Nephron progenitor cell (in vitro differentiated cells): ENCODE results near the gene PLCG2.
A peak's percentile ranks its signal among the peaks of the same experiment; 100 is the strongest.

Source experiments
- DNase-seq: peaks from one replicate; pipeline ENCODE4 v3.0.0; 2021
- H3K27ac Mint-ChIP-seq: 2 replicates; pipeline ENCODE4 v1.8.0; 2021; ENCODE audit warnings: mild to moderate bottlenecking, moderate library complexity, mixed read lengths
- H3K27me3 Mint-ChIP-seq: 2 replicates; pipeline ENCODE4 v1.8.0; 2021; ENCODE audit warnings: mild to moderate bottlenecking, low read depth, mixed read lengths; ENCODE audit not compliant: poor library complexity
- H3K36me3 Mint-ChIP-seq: 2 replicates; pipeline ENCODE4 v1.8.0; 2021; ENCODE audit warnings: low read depth, mixed read lengths
- H3K4me1 Mint-ChIP-seq: 2 replicates; pipeline ENCODE4 v1.8.0; 2021; ENCODE audit warnings: mixed read lengths
- H3K4me3 Mint-ChIP-seq: 2 replicates; pipeline ENCODE4 v1.8.0; 2021; ENCODE audit warnings: mild to moderate bottlenecking, moderate library complexity, mixed read lengths
- H3K9me3 Mint-ChIP-seq: 2 replicates; pipeline ENCODE4 v1.8.0; 2021; ENCODE audit warnings: mild to moderate bottlenecking, moderate library complexity, mixed read lengths
- TF ChIP-seq, protein P1 (sequence below): fragments of 200-600 bp; sonication (generic); IDR thresholded peaks from 2 replicates; pipeline ENCODE4 v1.5.0; 2021; ENCODE audit warnings: antibody characterized with exemption

PLCG2 gene

GRCh38 chr16:81937305-81938038, 158.4 kb downstream of the PLCG2 start:
- peaks cover 60% of the 10 kb centered on the region for H3K4me1 Mint-ChIP-seq
- H3K27me3 Mint-ChIP-seq, result peaks cover 7% of the 10 kb centered on the region
- peak; percentile 21 for DNase-seq
- H3K4me3 Mint-ChIP-seq, result no peak overlapping the region
- peaks cover 14% of the 10 kb centered on the region for H3K36me3 Mint-ChIP-seq
- no peaks in the 10 kb centered on the region for H3K9me3 Mint-ChIP-seq
- H3K27ac Mint-ChIP-seq, result peak overlapping the region; percentile 61
- TF ChIP-seq, protein P1, sequence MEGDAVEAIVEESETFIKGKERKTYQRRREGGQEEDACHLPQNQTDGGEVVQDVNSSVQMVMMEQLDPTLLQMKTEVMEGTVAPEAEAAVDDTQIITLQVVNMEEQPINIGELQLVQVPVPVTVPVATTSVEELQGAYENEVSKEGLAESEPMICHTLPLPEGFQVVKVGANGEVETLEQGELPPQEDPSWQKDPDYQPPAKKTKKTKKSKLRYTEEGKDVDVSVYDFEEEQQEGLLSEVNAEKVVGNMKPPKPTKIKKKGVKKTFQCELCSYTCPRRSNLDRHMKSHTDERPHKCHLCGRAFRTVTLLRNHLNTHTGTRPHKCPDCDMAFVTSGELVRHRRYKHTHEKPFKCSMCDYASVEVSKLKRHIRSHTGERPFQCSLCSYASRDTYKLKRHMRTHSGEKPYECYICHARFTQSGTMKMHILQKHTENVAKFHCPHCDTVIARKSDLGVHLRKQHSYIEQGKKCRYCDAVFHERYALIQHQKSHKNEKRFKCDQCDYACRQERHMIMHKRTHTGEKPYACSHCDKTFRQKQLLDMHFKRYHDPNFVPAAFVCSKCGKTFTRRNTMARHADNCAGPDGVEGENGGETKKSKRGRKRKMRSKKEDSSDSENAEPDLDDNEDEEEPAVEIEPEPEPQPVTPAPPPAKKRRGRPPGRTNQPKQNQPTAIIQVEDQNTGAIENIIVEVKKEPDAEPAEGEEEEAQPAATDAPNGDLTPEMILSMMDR, result no peak

- Mint-ChIP-seq H3K9me3 (no peaks in the 10 kb centered on the region), H3K27ac (peak overlapping the region; percentile 54), H3K36me3 (peaks cover 21% of the 10 kb centered on the region), H3K4me3 (peak overlapping the region; percentile 28), H3K27me3 (peaks cover 7% of the 10 kb centered on the region), H3K4me1 (peaks cover 62% of the 10 kb centered on the region)
- DNase-seq, result no peak
- TF ChIP-seq, protein P1, result no peak
Measured at GRCh38 chr16:81938326-81939163, 159.5 kb downstream of the PLCG2 start.

DNA sequence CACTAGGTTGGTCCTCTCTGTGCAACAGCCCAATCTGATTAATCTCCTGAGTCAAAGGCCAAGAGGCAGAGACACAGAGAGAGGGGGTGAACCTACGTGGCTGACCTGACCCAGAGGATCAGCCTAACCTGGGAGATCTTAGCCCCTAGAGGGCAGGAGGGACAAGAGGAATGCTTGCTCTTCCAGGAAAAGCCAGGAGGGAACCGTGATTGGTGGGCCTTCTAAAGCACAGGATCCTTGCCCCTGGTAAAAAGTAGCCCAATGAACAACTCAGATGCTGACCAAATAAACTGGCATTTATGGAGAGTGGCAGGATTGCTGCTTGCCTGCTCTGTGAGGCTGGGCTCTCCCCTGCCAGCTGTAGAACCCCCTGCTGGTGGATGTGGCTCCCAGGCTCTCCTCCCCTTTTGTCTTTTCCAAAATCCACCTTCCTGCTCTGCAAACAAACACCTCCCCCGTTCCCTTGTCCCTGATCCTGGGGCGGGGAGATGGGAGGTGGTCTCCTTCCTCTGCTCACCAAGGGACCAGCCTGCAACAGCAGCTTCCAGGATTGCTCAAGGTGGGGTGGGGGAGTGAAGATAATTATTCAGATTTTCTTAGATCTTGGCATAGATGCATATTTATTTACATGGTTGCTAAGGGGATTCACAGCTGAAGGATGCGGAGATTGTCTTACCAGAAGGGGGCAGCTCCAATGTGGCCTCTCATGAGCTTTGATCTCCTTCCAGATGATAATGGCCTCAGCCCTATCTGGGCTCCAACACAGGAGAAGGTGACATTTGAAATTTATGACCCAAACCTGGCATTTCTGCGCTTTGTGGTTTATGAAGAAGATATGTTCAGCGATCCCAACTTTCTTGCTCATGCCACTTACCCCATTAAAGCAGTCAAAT, 160.3 kb downstream of the PLCG2 start:
- peaks cover 16% of the 10 kb centered on the region for H3K36me3 Mint-ChIP-seq
- peak overlapping the region; percentile 54 for H3K27ac Mint-ChIP-seq
- H3K4me1 Mint-ChIP-seq, result peaks cover 62% of the 10 kb centered on the region
- TF ChIP-seq, protein P1, result no peak
- no peak for DNase-seq
- H3K27me3 Mint-ChIP-seq, result peaks cover 3% of the 10 kb centered on the region
- peak overlapping the region; percentile 28 for H3K4me3 Mint-ChIP-seq
- H3K9me3 Mint-ChIP-seq, result no peaks in the 10 kb centered on the region

GRCh38 chr16:81940781-81941560, 161.9 kb downstream of the PLCG2 start:
- Mint-ChIP-seq H3K27ac (no peak overlapping the region), H3K4me3 (no peak overlapping the region), H3K4me1 (peaks cover 62% of the 10 kb centered on the region), H3K27me3 (peaks cover 3% of the 10 kb centered on the region), H3K9me3 (no peaks in the 10 kb centered on the region), H3K36me3 (peaks cover 11% of the 10 kb centered on the region)
- DNase-seq, result no peak
- TF ChIP-seq, protein P1, result peak; percentile 36

GRCh38 chr16:81942007-81942601, 163.0 kb downstream of the PLCG2 start:
- H3K9me3 Mint-ChIP-seq, result no peaks in the 10 kb centered on the region
- H3K4me1 Mint-ChIP-seq, result peaks cover 52% of the 10 kb centered on the region
- no peak overlapping the region for H3K4me3 Mint-ChIP-seq
- no peak overlapping the region for H3K27ac Mint-ChIP-seq
- TF ChIP-seq, protein P1, result no peak
- H3K36me3 Mint-ChIP-seq, result peaks cover 7% of the 10 kb centered on the region
- no peak for DNase-seq
- no peaks in the 10 kb centered on the region for H3K27me3 Mint-ChIP-seq
